GM04504 (cell line): ENCODE measurements around the gene MAD1L1.

Experiments used
- DNase-seq: peaks from one replicate; pipeline ENCODE4 v3.0.0-alpha.2; 2012; ENCODE audit warnings: low read depth

MAD1L1 gene

DNA sequence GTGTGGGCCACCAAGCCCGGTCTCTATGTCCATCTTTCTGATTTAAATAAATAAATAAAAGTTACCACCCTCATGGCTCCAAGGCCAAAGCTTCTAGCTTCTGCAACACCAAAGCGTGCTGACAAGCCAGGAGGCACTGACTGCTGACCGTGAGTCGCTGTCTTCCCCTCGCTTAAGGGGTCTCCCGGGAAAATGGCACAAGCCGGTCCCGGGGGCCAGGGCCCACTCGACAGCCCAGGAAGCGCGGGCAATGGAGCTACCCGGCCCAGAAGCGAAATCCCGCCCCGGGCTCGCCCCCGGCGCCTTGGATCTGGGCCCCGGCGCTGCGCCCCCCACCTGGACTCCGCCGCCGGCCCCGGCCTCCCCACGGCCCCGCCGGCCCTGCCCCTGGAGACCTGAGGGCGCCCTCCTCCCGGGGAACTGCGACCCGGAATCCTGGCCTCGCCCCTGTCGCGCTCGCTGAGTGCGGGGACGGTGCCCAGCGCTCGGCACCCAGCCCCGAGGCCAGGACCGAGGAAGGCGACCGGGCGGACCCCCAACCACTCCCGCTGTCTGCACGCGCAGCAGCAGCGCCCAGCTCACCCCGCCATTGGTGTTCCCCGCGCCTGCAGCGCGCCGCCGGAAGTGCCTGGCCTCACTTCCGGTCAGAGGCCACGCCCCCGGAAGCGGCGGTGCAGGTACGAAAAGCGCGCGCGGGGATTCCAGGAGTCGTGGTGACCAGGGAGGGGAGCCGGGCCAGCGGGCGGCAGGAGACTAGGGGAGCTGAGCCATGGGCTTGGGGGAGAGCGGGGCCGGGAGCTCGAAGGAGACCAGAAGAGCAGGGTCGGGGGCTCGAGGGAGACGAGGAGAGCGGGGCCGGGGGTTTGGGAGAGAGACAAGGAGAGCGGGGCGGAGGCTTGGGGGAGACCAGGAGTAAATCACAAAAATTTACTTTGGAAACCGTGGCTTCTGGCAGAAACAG, 9.1 kb upstream of the MAD1L1 start, which contains the start of the genes MRM2 and NUDT1:
Gene MRM2 (minus strand): TSS at position 626 of the 961 bp plus-strand sequence. CDS start 36 bp downstream, at position 590.
Gene NUDT1 (plus strand): TSS at position 647 of the 961 bp plus-strand sequence. CDS start 2,349 bp downstream, outside the sequence.
- no peak for DNase-seq

DNA sequence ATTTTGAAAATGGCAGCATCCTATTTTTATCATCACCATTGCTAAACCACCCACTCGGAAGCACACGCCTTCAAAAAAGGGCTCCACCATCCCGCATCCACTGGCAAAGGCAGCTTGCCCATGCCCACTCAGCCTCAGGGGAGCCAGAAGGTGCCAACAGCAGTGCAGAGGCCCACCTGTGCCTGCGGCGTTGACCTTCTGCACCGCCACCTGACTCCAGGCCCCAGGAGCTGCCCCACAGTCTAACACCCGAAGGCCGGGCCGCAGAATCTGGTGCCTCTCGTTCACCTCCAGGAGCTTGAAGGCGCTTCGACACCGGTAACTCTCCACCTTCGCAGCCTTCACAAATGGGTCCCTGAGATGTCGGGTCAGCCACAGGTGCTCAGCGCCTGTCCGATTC, 6.5 kb upstream of the MAD1L1 start:
- no peak for DNase-seq

DNA sequence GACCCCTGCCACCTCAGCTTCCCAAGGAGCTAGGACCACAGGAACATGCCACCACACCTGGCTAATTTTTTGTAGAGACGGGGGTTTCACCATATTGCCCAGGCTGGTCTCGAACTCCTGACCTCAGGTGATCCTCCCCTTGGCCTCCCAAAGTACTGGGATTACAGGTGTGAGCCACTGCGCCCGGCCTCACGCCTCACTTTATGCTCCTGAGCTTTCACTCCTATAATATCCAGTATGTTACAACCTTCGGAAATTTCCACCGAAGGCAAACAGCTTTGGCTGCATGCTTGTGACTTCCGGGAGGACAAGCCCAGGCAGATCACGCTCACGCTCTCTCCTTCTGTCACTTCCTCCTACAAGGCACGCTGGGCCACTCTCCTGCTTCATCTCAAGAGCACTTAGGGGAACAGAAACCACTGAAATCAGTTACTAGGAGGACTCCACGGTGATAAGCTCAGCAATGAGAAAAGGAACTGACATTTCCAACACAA, 4.4 kb upstream of the MAD1L1 start:
- no peak for DNase-seq

DNA sequence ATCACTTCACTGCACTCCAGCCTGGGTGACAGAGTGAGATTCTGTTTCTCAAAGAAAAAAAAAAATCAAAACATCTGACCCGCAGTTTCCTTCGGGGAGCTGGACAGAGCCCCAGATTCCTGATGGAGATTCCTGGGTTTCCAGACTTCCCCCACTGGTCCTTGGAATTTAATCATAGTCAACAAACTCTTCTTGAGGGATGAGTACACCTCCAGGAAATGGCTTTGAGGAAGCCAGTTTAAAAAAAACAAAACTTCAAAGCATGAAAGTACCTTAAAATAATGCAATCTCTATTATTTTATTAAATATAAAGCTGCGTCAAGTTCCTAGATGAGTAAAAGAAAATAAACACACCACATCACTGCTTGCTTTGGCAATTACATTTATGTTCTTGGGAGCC, 1.2 kb upstream of the MAD1L1 start:
- no peak for DNase-seq

DNA sequence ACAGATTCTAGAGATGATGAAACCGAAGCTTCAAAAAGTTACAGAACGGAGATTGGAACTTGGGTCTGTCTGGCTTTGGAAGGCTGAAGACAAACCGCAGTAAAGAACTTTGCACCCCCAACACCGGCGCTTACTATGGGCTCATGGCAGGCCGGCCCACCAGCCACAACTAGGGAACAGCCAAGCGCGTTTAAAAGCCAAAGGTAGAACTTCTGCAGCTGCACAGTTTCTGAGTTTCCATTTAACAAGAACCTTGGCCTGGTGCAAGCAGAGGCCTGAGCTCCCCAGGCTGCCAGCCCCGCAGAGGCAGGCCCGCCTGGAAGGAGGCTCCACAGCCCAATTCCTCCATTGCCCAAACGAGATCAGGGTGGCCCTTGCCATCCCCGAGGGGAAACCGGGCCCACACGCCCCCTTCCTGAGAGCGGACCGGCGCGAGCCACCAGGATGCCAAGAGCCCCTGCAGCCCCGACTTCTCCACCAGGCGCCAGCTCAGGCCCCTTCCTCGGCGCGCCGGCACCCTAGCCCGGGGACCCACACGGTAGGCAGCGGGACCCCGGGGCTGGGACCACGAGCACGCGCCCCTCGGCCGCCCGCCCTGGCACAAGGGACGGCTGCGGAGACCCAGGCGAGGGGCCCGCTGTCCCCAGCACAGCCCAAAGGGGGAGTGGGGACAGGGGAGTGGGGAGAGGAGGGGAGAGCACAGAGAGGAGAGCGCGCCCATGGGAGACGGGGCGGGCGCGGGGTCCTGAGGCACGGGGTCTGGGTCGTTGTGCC, 566 bp downstream of the MAD1L1 start:
- no peak for DNase-seq

DNA sequence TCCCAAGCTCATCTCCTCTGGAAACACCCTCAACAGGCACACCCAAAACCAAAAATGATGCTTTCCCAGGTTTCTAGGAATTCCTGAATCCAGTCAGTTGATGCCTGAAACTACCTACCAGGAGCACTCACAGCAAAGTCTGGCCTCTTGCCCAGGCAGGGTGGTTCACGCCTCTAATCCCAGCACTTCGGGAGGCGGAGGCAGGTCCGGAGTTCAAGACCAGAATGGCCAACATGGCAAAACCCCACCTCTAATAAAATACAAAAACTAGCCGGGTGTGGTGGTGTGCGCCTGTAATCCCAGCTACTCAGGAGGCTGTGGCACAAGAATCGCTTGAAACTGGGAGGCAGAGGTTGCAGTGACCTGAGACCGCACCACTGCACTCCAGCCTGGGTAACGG, 1.9 kb downstream of the MAD1L1 start:
- no peak for DNase-seq

DNA sequence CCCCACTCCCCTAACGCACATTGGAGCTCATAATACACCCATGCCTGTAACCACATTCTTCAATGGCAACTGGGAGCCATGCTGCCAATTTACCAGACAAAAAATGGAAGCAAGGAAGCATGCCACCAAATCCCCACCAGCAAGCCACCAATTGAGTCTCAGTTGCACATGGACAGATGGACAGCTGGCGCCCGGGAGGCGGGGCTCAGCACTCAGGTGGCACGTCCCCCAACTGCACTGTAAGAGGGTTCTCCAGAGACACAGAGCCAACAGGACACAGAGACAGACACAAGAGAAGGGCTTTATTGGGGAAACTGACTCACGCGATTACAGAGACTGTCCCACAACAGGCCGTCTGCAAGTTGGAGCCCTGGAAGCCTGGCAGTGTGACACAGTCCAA, 2.5 kb downstream of the MAD1L1 start:
- DNase-seq, result no peak

DNA sequence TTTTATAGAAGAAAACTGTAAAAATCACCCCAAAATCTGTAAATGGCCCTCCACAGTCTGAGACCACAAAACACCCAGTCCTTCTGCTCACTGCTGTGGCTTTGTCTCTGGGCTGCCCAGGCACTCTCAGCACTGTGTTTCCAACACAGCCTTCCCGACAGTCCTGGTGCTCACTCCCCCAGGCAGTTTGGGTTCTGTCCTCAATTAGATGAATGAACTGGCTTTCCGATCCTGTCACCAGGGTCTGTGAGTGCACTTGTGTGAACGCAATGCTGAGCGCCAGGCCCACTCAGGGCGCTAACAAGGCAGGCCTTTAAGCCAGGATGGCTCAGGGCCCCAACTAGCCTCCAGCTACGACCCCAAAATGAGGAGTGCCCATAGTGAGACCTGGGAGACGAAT, 3.3 kb downstream of the MAD1L1 start:
- no peak for DNase-seq

DNA sequence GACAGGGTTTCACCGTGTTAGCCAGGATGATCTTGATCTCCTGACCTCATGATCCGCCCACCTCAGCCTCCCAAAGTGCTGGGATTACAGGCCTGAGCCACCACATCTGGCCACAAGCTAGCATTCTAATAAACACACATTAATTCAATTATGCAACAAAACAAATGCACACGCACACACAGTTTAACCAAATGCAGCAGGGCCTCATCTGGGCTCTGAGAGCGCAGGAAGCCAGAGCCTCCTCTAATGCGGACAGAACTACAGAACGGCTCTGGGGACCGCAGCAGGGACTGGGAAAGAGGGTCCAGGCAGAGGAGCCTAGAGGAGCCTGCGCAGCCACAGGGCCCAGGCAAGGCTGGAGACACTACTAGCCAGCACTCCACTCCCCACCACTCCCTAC, 3.8 kb downstream of the MAD1L1 start:
- DNase-seq, result no peak

DNA sequence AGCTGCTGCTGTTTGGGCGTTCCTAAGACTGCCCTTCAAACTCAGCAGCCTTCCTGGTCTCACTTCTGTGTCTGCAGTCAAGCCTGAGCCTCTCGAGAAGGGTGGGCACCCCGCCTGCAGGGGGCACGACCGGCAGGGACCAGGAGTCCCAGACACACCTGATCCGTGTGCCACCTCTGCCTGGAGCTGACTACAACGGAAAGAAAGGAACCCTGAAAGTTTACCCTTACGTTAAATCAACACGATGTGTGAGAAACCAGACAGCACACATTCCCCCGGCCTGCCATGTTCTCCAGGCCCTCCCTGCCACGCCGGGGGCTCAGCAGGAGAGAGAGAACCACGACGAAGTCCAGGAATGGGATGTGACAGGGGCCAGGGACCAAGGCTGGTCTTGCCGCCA, 5.0 kb downstream of the MAD1L1 start:
- no peak for DNase-seq

DNA sequence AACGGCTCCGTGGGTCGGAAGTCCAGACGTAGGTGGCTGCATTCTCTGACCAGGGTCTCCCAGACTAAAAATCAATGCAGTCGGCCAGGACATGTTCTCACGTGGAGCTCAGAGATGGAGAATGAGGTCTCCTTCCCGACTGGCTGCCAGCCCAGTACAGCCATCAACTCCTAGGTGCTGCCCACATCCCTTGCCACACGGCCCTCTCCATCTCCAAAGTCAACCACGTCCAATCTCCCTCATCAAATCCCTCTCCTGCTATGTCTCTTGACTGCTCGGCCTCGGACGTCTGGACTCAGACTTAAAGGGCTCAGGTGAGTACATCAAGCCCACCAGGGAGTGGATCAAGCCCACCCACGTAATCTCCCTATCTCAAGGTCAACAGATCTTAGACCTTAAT, 6.9 kb downstream of the MAD1L1 start:
- no peak for DNase-seq

DNA sequence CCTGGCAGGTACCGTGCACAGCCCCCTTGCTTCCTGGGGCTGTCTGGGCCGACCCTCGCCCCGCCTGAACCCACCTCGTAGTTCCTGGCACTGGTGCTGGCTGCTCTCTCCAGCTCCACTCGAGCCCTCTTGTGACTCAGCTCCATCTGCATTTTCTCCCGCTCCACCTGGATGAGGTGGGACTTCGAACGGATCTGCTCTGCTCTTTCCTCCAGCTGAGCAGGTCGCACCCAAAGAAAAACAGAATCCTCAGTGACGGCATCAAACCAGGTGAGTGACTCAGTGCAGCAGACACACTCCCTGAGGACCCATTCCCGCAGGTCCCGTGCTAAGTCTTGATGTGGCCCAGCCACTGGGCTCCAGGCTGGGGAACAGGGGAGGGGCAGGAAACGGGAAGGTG, 7.4 kb downstream of the MAD1L1 start:
- DNase-seq, result no peak

DNA sequence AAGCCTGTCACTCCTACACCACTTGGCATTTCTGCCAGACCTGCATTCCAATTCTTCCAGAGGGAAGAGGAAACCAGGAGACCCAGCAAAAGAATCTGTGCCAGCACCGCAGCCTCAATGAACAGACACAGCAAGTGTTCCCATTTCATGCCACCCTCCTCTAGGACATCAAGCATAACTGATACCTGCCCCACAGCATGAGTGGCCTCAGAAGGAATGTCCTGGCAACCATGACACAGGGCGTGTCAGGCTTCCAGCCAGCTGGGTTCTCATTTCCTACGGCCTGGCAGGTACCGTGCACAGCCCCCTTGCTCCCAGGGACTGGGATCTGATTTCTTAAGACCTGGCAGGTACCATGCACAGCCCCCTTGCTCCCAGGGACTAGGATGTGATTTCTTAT, 7.8 kb downstream of the MAD1L1 start:
- no peak for DNase-seq

DNA sequence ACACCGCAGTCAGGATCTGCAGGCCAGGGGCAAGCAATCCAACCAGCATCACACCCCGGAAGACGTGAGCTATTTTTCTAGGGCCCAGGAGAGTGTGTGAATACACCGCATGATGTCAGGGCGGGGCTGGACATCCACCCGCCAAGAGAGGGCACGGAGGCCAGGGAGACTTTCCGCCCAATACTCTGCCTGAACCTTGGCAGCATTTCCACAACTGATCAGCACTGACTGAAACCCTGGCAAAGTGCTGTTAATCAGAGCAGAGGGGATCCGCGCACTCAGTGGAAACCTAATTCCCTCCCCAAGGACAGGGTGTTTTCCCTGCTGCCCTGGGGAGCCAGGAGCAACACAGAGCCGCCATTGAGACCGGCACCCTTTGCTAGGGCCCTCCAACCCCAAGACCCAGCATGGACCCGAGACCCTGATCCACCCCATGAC, 8.2 kb downstream of the MAD1L1 start:
- DNase-seq, result no peak

DNA sequence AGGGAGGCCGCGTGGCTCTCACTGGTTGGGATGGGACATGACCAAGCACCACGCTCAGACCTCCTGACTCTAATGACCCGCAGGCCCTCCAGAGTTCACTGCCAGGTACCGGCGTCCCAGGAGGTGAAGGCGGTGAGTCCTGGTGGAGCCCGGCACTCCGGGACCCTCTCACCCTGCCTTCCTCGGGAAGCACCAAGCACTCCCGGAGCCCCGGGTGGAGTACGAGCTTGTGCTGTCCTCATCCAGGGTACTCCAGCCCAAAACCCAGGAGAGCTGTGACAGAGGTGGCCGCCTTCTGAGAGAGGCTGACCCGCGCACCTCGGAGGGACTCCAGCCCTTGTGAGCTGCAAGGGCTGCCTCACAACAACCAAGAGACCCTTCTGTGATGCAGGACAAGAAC, 9.4 kb downstream of the MAD1L1 start:
- DNase-seq, result no peak

DNA sequence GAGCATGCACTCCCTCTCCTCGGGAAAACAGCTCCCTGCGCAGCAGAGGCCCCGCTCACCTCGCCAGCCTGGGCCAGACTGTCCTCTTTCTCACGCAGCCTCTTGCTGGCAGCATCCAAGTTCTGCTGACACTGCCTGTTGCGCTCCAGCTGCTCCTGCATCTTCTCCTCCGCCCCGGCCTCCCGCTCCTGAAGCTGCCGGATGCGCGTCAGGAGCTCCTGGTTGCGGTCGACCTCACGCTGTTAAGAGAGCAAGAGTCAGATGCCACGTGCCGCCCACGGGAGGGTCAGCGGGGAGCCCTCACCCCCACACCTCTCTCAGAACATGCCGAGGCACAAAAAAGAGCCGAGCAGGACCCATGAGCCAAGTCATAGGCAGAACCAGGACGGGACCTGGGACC, 10.2 kb downstream of the MAD1L1 start:
- no peak for DNase-seq

DNA sequence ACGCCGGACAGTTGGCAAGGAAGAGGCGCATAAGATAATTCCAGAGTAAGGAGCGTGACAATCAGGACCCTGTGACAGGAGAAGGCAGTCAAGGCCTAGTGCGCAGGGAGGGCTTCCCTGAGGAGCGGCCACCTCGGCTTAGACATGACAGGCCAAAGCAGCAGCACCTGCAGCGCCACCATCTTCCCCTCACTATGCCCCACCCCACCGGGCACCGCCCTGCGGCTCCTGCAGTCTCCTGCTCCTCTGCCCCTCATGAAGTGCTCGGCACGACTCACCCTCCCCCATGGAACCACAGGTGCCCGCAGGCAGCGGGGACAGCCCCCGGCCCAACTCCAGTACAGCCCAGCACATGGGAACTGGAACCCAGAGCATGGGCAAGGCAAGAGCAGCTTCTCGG, 11.8 kb downstream of the MAD1L1 start:
- no peak for DNase-seq

DNA sequence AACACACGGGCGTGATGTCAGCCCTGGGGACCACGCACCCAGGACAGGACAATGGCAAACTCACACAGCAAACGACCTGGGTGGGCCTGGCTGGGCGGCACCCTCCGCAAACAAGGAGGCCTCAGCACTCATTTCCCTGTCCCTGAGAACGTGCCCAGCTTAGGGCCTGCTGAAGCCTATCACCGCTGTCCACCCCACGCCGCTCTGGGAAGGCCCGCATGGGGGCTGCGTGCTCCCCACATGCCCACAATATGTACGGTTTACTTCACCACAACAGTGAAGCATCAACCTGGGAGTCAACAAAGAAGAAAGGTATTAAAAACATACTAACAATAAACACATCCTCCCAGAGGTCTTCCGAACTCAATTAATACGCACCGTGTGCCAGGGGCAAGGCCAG, 12.2 kb downstream of the MAD1L1 start:
- no peak for DNase-seq

DNA sequence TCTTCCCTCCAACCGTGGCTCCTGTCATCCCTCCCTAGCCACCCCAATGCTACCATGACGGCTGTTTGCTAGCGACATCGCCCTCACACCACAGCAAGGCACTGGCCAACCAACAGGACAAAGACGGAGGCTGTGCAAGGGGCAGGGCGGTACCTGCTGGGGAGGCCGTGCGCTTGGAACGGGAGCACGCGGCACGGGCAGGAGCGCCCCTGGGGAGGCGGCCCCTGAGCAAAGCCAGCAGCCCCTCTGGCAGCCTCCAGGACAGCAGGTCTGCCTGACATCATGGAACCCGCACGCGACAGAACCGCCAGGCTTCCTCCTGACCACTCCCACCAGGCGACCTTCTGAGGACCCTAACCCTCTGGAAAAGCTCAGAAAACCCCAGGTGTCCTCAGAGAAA, 12.7 kb downstream of the MAD1L1 start:
- DNase-seq, result no peak

DNA sequence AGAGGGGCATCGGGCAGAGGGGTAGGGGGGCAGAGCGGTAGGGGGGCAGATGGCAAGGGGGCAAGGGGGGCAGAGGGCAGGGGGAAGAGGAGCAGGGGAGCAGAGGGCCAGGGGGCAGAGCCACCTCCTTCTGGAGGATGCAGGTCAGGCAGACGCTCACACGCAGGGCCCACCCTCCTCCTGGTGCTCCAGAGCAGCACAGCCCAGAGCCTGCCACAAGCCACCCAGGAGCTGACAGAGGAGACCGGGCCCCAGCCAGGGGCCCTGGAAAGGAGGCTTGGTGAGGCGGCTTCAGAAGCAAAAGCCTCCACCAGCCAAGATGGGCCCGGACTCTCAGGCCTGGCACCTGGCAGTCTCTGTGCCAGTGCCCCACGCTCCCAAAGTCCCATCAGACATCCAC, 13.1 kb downstream of the MAD1L1 start:
- no peak for DNase-seq

DNA sequence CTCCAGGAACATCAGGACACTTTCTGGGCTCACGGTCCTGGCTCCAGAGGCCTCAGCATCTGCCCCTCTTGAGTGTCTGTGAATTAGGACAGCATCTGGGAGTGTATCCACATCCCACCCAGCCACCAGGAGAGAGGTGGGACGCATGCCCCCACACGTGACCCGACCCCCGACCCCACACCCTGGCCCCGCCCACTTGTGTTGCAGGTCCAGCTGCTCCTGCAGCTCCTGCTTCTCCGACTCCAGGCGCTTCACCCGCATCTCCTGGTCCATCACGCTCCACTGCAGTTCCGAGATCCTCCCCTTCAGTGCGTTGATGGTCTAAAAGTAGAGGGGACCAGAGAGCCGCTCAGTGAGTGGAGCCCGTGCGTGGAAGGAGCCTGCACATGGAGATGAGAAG, 13.6 kb downstream of the MAD1L1 start:
- DNase-seq, result no peak

DNA sequence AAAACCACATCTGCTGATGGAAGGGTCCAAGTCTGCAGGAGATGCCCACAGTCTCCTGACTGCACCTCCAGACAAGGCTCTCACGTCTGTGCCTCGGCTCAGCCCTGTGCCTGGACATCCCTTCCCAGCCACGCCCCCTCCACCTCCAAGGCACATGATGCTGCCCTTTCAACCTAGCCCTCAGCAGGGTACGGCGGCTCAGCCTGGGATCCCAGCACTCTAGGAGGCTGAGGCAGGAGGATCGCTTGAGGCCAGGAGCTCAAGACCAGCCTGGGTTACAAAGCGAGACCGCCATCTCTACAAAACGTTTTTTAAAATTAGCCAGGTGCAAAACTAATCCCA, 14.3 kb downstream of the MAD1L1 start:
- DNase-seq, result no peak
